HepG2 (cell line): Measurements from ENCODE around the gene RNF25. TPM values are rescaled to one million over a fixed set of nuclear protein-coding genes. Genes with fewer than 3 reads are reported as not detected.
A peak's percentile ranks its signal among the peaks of the same experiment; 100 is the strongest.

Source experiments
- DPF2 ChIP-seq: sonication (generic); formaldehyde crosslinking; IDR thresholded peaks from 2 replicates; pipeline ENCODE4 v1.4.0; 2020; ENCODE audit warnings: mild to moderate bottlenecking, low read depth, missing genetic modification reagents, borderline replicate concordance
- GATAD1 ChIP-seq: IDR thresholded peaks from 2 replicates; pipeline ENCODE4 v1.6.1; 2016; ENCODE audit warnings: missing genetic modification reagents, missing compliant biosample characterization
- HCFC1 ChIP-seq: fragments of 150-350 bp; IDR thresholded peaks from 2 replicates; pipeline ENCODE4 v1.6.1; 2014; ENCODE audit warnings: low read depth, low read length
- KDM4B ChIP-seq: sonication (generic); formaldehyde crosslinking; IDR thresholded peaks from 2 replicates; pipeline ENCODE4 v1.4.0; 2020; ENCODE audit warnings: missing genetic modification reagents
- PHF5A ChIP-seq: IDR thresholded peaks from one replicate; pipeline ENCODE4 v1.6.1; 2018; ENCODE audit warnings: low read depth, missing genetic modification reagents; ENCODE audit not compliant: unreplicated experiment
- POLR2A ChIP-seq, 2 experiments: IDR thresholded peaks; 2 replicates each; pipeline ENCODE4 v1.6.1; 2011; ENCODE audit warnings: low read depth in 2 of 2, low read length in 2 of 2, mild to moderate bottlenecking in 1 of 2, moderate library complexity in 1 of 2; ENCODE audit not compliant: insufficient read depth in 1 of 2
- RAD21 ChIP-seq: fragments of 450-650 bp; formaldehyde crosslinking; IDR thresholded peaks from 2 replicates; pipeline ENCODE4 v1.5.0; 2020; ENCODE audit warnings: mild to moderate bottlenecking
- REXO4 ChIP-seq: sonication (generic); formaldehyde crosslinking; IDR thresholded peaks from 2 replicates; pipeline ENCODE4 v1.8.0; 2022; ENCODE audit warnings: missing genetic modification reagents, mild to moderate bottlenecking, borderline replicate concordance
- SIN3A ChIP-seq: IDR thresholded peaks from 2 replicates; pipeline ENCODE4 v1.6.1; 2011; ENCODE audit warnings: low read depth, mild to moderate bottlenecking, control low read depth, low read length, borderline replicate concordance
- SUZ12 ChIP-seq: fragments of 150-350 bp; IDR thresholded peaks from 2 replicates; pipeline ENCODE4 v1.6.1; 2014; ENCODE audit warnings: low read depth, low read length
- ZKSCAN5 ChIP-seq: sonication (generic); formaldehyde crosslinking; IDR thresholded peaks from 2 replicates; pipeline ENCODE4 v1.5.1; 2020; ENCODE audit warnings: mild to moderate bottlenecking, missing genetic modification reagents
- ZNF121 ChIP-seq: sonication (generic); formaldehyde crosslinking; IDR thresholded peaks from 2 replicates; pipeline ENCODE4 v1.5.0; 2020; ENCODE audit warnings: mild to moderate bottlenecking, missing genetic modification reagents
- ZNF251 ChIP-seq: sonication (generic); formaldehyde crosslinking; IDR thresholded peaks from 2 replicates; pipeline ENCODE4 v1.9.0; 2021; ENCODE audit warnings: mild to moderate bottlenecking, missing genetic modification reagents
- ZNF33A ChIP-seq: sonication (generic); formaldehyde crosslinking; IDR thresholded peaks from 2 replicates; pipeline ENCODE4 v1.5.1; 2020; ENCODE audit warnings: missing genetic modification reagents, mild to moderate bottlenecking, moderate library complexity, borderline replicate concordance
- ZNF33B ChIP-seq: sonication (generic); formaldehyde crosslinking; IDR thresholded peaks from 2 replicates; pipeline ENCODE4 v1.5.1; 2020; ENCODE audit warnings: mild to moderate bottlenecking, missing genetic modification reagents
- ZNF569 ChIP-seq: sonication (generic); formaldehyde crosslinking; IDR thresholded peaks from 2 replicates; pipeline ENCODE4 v1.5.0; 2020; ENCODE audit warnings: mild to moderate bottlenecking, missing genetic modification reagents, moderate library complexity, borderline replicate concordance
- ZNF629 ChIP-seq: sonication (generic); formaldehyde crosslinking; conservative IDR thresholded peaks from 2 replicates; pipeline ENCODE4 v1.5.0; 2020; ENCODE audit warnings: missing genetic modification reagents
- ZNF749 ChIP-seq: sonication (generic); formaldehyde crosslinking; IDR thresholded peaks from 2 replicates; pipeline ENCODE4 v1.8.0; 2022; ENCODE audit warnings: mild to moderate bottlenecking, missing genetic modification reagents, moderate library complexity, borderline replicate concordance
- ZNF773 ChIP-seq: sonication (generic); formaldehyde crosslinking; IDR thresholded peaks from 2 replicates; pipeline ENCODE4 v1.4.0; 2020; ENCODE audit warnings: missing genetic modification reagents, borderline replicate concordance
- ZSCAN30 ChIP-seq: sonication (generic); formaldehyde crosslinking; IDR thresholded peaks from 2 replicates; pipeline ENCODE4 v1.5.0; 2020; ENCODE audit warnings: mild to moderate bottlenecking, missing genetic modification reagents
- polyA plus RNA-seq, 8 experiments: library from polyadenylated mRNA; depleted of rRNA in 3 of 8; stranded (reverse) in 7 of 8; unstranded in 1 of 8; fragments of >200 nt; fragmentation: Illumina TruSeq in 4 of 8; extraction: Trizol in 4 of 8; gene quantifications; 2 replicates each; pipeline versions ENCODE4 v1.2.1 to v1.2.3, GENCODE V29; 2011 to 2016; ENCODE audit warnings: low read depth in 4 of 8, missing spikeins in 1 of 8, mixed read lengths in 1 of 8; ENCODE audit not compliant: insufficient read depth in 1 of 8
- total RNA-seq, 5 experiments: library from RNA; depleted of rRNA; stranded (reverse); fragments of >200 nt; fragmentation: Illumina TruSeq; extraction: Trizol; gene quantifications; 2 replicates each; pipeline ENCODE4 v1.2.3, GENCODE V29; 2016; ENCODE audit warnings: low read depth in 1 of 5
- TF ChIP-seq, protein P1 (sequence below): sonication (generic); formaldehyde crosslinking; IDR thresholded peaks from 2 replicates; pipeline ENCODE4 v1.9.0; 2021; ENCODE audit warnings: mild to moderate bottlenecking, missing genetic modification reagents
- TF ChIP-seq, protein P2 (sequence below): IDR thresholded peaks from 2 replicates; pipeline ENCODE4 v1.6.1; 2018; ENCODE audit warnings: missing genetic modification reagents
- TF ChIP-seq, protein P3 (sequence below): IDR thresholded peaks from 2 replicates; pipeline ENCODE4 v1.6.1; 2016; ENCODE audit warnings: low read depth

RNF25 gene
- total and polyA plus RNA-seq, 2 of the 13 experiments (the other 11 are each of a cell fraction or from before 2014, with no cell fraction given), result 37.0 to 87.6 TPM

DNA sequence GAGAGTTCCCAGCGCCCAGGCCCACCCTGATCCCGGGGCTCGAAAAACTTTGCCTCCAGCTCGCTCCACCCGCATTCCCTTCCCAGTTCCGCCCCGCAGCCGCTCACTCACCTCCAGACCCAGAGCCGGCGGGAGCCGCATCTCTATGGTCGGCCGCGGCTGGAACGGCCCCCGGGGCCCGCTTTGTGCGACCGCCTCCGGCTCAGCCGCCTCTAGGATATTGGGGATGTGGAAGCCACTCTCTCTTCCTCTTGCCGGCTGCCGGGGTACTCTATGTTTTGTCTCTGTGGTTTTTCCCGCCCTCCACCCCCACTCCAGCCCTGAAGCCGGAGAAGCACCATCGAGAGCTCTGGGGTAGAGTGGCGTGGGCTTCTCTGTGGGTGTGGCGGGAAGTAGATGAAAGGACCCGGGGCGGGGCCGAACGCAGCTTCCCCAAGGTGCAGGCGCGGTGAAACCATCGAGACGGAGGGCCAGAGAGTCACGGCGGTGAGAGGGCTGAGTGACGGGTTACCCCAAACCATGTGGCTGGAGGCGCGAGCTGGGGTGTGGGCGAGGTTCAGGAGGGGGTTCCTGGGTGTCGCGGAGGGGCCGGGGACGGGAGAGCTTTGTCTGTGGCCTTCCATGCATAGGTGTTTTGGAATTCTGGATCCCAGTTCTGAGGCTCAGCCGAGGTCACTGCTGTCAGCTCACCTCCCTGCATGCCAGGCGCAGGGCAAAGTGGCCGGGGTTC, 12.4 kb downstream of the RNF25 start, which contains the start of the genes BCS1L and ZNF142 (continued):
- TF ChIP-seq ZNF749 (CRISPR knock-in tag) (peak; percentile 70; the same call in 1 of the 2 replicates), ZNF629 (no peak), ZNF569 (CRISPR knock-in tag) (no peak), ZNF773 (CRISPR knock-in tag) (no peak), RAD21 (CRISPR knock-in tag) (peak; percentile 51), ZNF33B (CRISPR knock-in tag) (peak; percentile 80), SUZ12 (no peak), KDM4B (CRISPR knock-in tag) (no peak; the same call in 1 of the 2 replicates), DPF2 (CRISPR knock-in tag) (no peak), ZNF251 (CRISPR knock-in tag) (no peak), PHF5A (CRISPR knock-in tag) (no peak), GATAD1 (peak; percentile 95), ZSCAN30 (CRISPR knock-in tag) (no peak), ZKSCAN5 (CRISPR knock-in tag) (no peak), ZNF121 (no peak), ZNF33A (CRISPR knock-in tag) (no peak), REXO4 (CRISPR knock-in tag) (no peak), SIN3A (peak; percentile 82), POLR2A (IDR thresholded peaks at IDR 0.05; ENCODE audit: insufficient read depth in 1 of 2, low read depth in 2 of 2, low read length in 2 of 2) (peak; percentile 66 to 93), HCFC1 (peak; percentile 40)
- TF ChIP-seq, protein P1, sequence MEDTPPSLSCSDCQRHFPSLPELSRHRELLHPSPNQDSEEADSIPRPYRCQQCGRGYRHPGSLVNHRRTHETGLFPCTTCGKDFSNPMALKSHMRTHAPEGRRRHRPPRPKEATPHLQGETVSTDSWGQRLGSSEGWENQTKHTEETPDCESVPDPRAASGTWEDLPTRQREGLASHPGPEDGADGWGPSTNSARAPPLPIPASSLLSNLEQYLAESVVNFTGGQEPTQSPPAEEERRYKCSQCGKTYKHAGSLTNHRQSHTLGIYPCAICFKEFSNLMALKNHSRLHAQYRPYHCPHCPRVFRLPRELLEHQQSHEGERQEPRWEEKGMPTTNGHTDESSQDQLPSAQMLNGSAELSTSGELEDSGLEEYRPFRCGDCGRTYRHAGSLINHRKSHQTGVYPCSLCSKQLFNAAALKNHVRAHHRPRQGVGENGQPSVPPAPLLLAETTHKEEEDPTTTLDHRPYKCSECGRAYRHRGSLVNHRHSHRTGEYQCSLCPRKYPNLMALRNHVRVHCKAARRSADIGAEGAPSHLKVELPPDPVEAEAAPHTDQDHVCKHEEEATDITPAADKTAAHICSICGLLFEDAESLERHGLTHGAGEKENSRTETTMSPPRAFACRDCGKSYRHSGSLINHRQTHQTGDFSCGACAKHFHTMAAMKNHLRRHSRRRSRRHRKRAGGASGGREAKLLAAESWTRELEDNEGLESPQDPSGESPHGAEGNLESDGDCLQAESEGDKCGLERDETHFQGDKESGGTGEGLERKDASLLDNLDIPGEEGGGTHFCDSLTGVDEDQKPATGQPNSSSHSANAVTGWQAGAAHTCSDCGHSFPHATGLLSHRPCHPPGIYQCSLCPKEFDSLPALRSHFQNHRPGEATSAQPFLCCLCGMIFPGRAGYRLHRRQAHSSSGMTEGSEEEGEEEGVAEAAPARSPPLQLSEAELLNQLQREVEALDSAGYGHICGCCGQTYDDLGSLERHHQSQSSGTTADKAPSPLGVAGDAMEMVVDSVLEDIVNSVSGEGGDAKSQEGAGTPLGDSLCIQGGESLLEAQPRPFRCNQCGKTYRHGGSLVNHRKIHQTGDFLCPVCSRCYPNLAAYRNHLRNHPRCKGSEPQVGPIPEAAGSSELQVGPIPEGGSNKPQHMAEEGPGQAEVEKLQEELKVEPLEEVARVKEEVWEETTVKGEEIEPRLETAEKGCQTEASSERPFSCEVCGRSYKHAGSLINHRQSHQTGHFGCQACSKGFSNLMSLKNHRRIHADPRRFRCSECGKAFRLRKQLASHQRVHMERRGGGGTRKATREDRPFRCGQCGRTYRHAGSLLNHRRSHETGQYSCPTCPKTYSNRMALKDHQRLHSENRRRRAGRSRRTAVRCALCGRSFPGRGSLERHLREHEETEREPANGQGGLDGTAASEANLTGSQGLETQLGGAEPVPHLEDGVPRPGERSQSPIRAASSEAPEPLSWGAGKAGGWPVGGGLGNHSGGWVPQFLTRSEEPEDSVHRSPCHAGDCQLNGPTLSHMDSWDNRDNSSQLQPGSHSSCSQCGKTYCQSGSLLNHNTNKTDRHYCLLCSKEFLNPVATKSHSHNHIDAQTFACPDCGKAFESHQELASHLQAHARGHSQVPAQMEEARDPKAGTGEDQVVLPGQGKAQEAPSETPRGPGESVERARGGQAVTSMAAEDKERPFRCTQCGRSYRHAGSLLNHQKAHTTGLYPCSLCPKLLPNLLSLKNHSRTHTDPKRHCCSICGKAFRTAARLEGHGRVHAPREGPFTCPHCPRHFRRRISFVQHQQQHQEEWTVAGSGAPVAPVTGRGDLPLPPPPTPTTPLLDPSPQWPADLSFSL (CRISPR knock-in tag), result no peak
- TF ChIP-seq, protein P2, sequence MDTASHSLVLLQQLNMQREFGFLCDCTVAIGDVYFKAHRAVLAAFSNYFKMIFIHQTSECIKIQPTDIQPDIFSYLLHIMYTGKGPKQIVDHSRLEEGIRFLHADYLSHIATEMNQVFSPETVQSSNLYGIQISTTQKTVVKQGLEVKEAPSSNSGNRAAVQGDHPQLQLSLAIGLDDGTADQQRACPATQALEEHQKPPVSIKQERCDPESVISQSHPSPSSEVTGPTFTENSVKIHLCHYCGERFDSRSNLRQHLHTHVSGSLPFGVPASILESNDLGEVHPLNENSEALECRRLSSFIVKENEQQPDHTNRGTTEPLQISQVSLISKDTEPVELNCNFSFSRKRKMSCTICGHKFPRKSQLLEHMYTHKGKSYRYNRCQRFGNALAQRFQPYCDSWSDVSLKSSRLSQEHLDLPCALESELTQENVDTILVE, result peak; percentile 85; the same call in 1 of the 2 replicates
- TF ChIP-seq, protein P3, sequence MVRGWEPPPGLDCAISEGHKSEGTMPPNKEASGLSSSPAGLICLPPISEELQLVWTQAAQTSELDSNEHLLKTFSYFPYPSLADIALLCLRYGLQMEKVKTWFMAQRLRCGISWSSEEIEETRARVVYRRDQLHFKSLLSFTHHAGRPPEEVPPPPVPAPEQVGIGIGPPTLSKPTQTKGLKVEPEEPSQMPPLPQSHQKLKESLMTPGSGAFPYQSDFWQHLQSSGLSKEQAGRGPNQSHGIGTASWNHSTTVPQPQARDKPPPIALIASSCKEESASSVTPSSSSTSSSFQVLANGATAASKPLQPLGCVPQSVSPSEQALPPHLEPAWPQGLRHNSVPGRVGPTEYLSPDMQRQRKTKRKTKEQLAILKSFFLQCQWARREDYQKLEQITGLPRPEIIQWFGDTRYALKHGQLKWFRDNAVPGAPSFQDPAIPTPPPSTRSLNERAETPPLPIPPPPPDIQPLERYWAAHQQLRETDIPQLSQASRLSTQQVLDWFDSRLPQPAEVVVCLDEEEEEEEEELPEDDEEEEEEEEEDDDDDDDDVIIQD (CRISPR knock-in tag), result peak; percentile 31; the same call in 1 of the 2 replicates
